K562 (cell line): ENCODE results near the gene TCEANC2. TPM values are rescaled to one million over a fixed set of nuclear protein-coding genes. Genes with fewer than 3 reads are reported as not detected.
"Not testable (repeated sequence)": the region's sequence is repeated elsewhere in the genome, so short reads cannot be mapped to it uniquely, and the experiment has no call there.

Experiments
- ATAC-seq: fragments of 200-7000 bp; cut with Tn5 transposase; 3 replicates; pipeline ENCODE4 v1.9.1; 2020; ENCODE audit warnings: moderate library complexity
- BruUV-seq: library from RNA; stranded (reverse); fragments of 400-500 nt; replicated peaks from 2 replicates; lab custom pipeline; 2021; lab: Mats Ljungman, UMichigan
- CTCF ChIA-PET: fragments of 300-600 bp; formaldehyde crosslinking; extraction: SDS; loops from one replicate; lab custom pipeline; 2021; ENCODE audit warnings: low intra/inter-chr PET ratio; lab: Yijun Ruan, JAX
- POLR2A ChIA-PET: fragments of 300-600, 350-650 bp; sonication (Branson Sonifier 250); formaldehyde crosslinking; extraction: SDS; loops from one replicate; lab custom pipeline; 2021; ENCODE audit warnings: antibody characterized with exemption, inconsistent platforms; lab: Yijun Ruan, JAX
- DNase-seq, 4 experiments: peaks; one replicate each; pipeline versions ENCODE4 v3.0.0 to v3.0.0-alpha.2; 2011 to 2018; ENCODE audit warnings: low spot score in 3 of 4, mixed read lengths in 3 of 4; ENCODE audit errors: extremely low read depth in 1 of 4
- FAIRE-seq: peaks from 2 replicates; lab custom pipeline; 2011; peaks lifted over from hg19 to GRCh38; lab: Jason Lieb, UNC
- H2AFZ ChIP-seq: 2 replicates; pipeline ENCODE4 v1.6.0; 2011; ENCODE audit warnings: low read depth, low read length, control low read depth, inconsistent platforms
- H3K27ac ChIP-seq: fragments of 200-600 bp; 3 replicates; pipeline ENCODE4 v1.8.0; 2011; ENCODE audit warnings: low read depth, mild to moderate bottlenecking, control low read depth, inconsistent platforms, low read length, moderate library complexity, mixed read lengths; ENCODE audit errors: extremely low read depth
- H3K27me3 ChIP-seq, 2 experiments: fragments of 300-600 bp in 1 of 2; 2 replicates in 1 of 2; 3 replicates in 1 of 2; pipeline versions ENCODE4 v1.6.0 to v1.8.0; 2011; ENCODE audit warnings: inconsistent platforms in 2 of 2, low read length in 2 of 2, mild to moderate bottlenecking in 1 of 2, mixed read lengths in 1 of 2, moderate library complexity in 1 of 2; ENCODE audit not compliant: control insufficient read depth in 2 of 2, insufficient read depth in 2 of 2
- H3K36me3 ChIP-seq: fragments of 300-600 bp; 3 replicates; pipeline ENCODE4 v1.8.0; 2011; ENCODE audit warnings: mild to moderate bottlenecking, low read length, inconsistent platforms; ENCODE audit not compliant: control insufficient read depth, insufficient read depth
- H3K4me1 ChIP-seq, 2 experiments: fragments of 200-600 bp in 1 of 2; replicated peaks in 1 of 2; 2 replicates in 1 of 2; 3 replicates in 1 of 2; pipeline versions ENCODE4 v1.5.1 to v1.8.0; 2011; ENCODE audit warnings: inconsistent platforms in 2 of 2, low read length in 2 of 2, mild to moderate bottlenecking in 1 of 2, mixed read lengths in 1 of 2, moderate library complexity in 1 of 2; ENCODE audit not compliant: control insufficient read depth in 2 of 2, insufficient read depth in 2 of 2
- H3K4me2 ChIP-seq: 2 replicates; pipeline ENCODE4 v1.6.1; 2011; ENCODE audit warnings: low read length, control low read depth, inconsistent platforms, mixed read lengths; ENCODE audit not compliant: insufficient read depth
- H3K4me3 ChIP-seq: fragments of 200-600 bp; sonication (generic), shearing (Covaris generic); 2 replicates; pipeline ENCODE4 v1.5.1; 2016; ENCODE audit warnings: control low read depth, inconsistent platforms
- H3K79me2 ChIP-seq: fragments of 200-600 bp; 3 replicates; pipeline ENCODE4 v1.8.0; 2011; ENCODE audit warnings: low read length, inconsistent platforms; ENCODE audit not compliant: control insufficient read depth, insufficient read depth
- H3K9ac ChIP-seq, 2 experiments: 2 replicates each; pipeline versions ENCODE4 v1.6.0 to v1.6.1; 2011; ENCODE audit warnings: low read depth in 2 of 2, low read length in 2 of 2, control low read depth in 1 of 2, inconsistent platforms in 1 of 2, mild to moderate bottlenecking in 1 of 2, mixed read lengths in 1 of 2; ENCODE audit not compliant: insufficient read depth in 1 of 2
- H3K9me1 ChIP-seq: one replicate; pipeline ENCODE4 v1.6.0; 2011; ENCODE audit warnings: inconsistent platforms, mild to moderate bottlenecking, low read length, moderate library complexity; ENCODE audit not compliant: control insufficient read depth, insufficient read depth
- H3K9me3 ChIP-seq: replicated peaks from 2 replicates; pipeline ENCODE4 v1.5.1; 2011; ENCODE audit warnings: low read depth, low read length, inconsistent platforms; ENCODE audit not compliant: control insufficient read depth, insufficient read depth
- H4K20me1 ChIP-seq: replicated peaks from 2 replicates; pipeline ENCODE4 v1.6.1; 2011; ENCODE audit warnings: low read length, inconsistent platforms, mixed read lengths; ENCODE audit not compliant: control insufficient read depth, insufficient read depth
- KLF16 ChIP-seq: IDR thresholded peaks from 2 replicates; pipeline ENCODE4 v1.6.1; 2016; ENCODE audit warnings: antibody characterized with exemption
- RFX7 ChIP-seq: fragments of 250-450 bp; sonication (Bioruptor Pico); IDR thresholded peaks from 2 replicates; pipeline ENCODE4 v1.5.1; 2021; ENCODE audit warnings: mild to moderate bottlenecking
- SRSF7 ChIP-seq: fragments of 200-400 bp; formaldehyde crosslinking; optimal IDR thresholded peaks from 2 replicates; pipeline ENCODE3; 2017; ENCODE audit warnings: mild to moderate bottlenecking, low read depth, low read length
- THAP7 ChIP-seq: fragments of 250-450 bp; sonication (Bioruptor Pico); IDR thresholded peaks from 2 replicates; pipeline ENCODE4 v1.5.0; 2021
- WGBS: fragments of 100-300 bp; shearing (Covaris generic); methylation state at CpG from one replicate; pipeline ENCODE4 v1.1.6; 2016; ENCODE audit warnings: low coverage, mixed read lengths; ENCODE audit not compliant: insufficient coverage; ENCODE audit errors: missing lambda C conversion rate; 5-methylcytosine and 5-hydroxymethylcytosine counted together
- in situ Hi-C: fragments of 300-500 bp; cut with MboI; formaldehyde crosslinking; loops from 4 replicates; pipeline ENCODE4 v1.15.0; 2018; ENCODE audit warnings: inconsistent platforms, mixed read lengths
- intact Hi-C: fragments of 100-400 bp; cut with micrococcal nuclease; formaldehyde crosslinking; loops from 2 replicates; pipeline ENCODE4 v1.14.2; 2022
- polyA plus RNA-seq, 8 experiments: library from polyadenylated mRNA; depleted of rRNA in 4 of 8; stranded (reverse) in 5 of 8; unstranded in 3 of 8; fragments of >200 nt; fragmentation: Nextera tagmentation in 2 of 8; fragmentation: Illumina TruSeq in 1 of 8; extraction: Ambion mirVana in 2 of 8; extraction: Trizol in 1 of 8; gene quantifications; 2 replicates each; pipeline versions ENCODE4 v1.2.1 to v1.2.3, GENCODE V29; 2011 to 2014; ENCODE audit warnings: inconsistent platforms in 1 of 8, missing spikeins in 1 of 8
- total RNA-seq, 7 experiments: library from RNA; depleted of rRNA in 6 of 7; stranded (reverse); fragments of >200 nt in 6 of 7; fragmentation: Illumina TruSeq in 2 of 7; extraction: Trizol in 2 of 7; gene quantifications; 2 replicates each; pipeline versions ENCODE4 v1.2.1 to v1.2.3, GENCODE V29; 2011 to 2021; ENCODE audit warnings: low replicate concordance in 1 of 7

TCEANC2 gene
- total and polyA plus RNA-seq, 9 of the 15 experiments (the other 6 are each of a cell fraction or from before 2014, with no cell fraction given) = 3.3 to 10.2 (median 7.0) TPM

- TF ChIP-seq THAP7 (CRISPR knock-in tag) = no peak
- no peak for TF ChIP-seq KLF16
- no peak for TF ChIP-seq SRSF7
- TF ChIP-seq RFX7 (CRISPR knock-in tag) = no peak
Observed at GRCh38 chr1:54103414-54103813, 50.0 kb downstream of the TCEANC2 start (continued).

- BruUV-seq, CTCF ChIA-PET: not testable (repeated sequence)
Observed at GRCh38 chr1:54104613-54105012, 51.2 kb downstream of the TCEANC2 start.

More at GRCh38 chr1:54104613-54105012, 51.2 kb downstream of the TCEANC2 start:
- WGBS = 61% methylated on average over 9 of the region's 9 CpGs
- FAIRE-seq, DNase-seq, H3K4me2 ChIP-seq, in situ Hi-C loops, H3K79me2 ChIP-seq, H2AFZ ChIP-seq, H4K20me1 ChIP-seq, H3K27ac ChIP-seq, intact Hi-C loops, ATAC-seq, H3K4me1 ChIP-seq, H3K9me3 ChIP-seq, H3K36me3 ChIP-seq, H3K9ac ChIP-seq, H3K9me1 ChIP-seq, H3K27me3 ChIP-seq, H3K4me3 ChIP-seq: not testable (repeated sequence)
- POLR2A ChIA-PET = interaction anchor here (0.8 to 1.0 kb wide), 3 partner anchors 602 to 1937 kb away, joined by 3 to 4 read pairs (median 3); no protein-coding TSS in a partner anchor
